Panc1 (cell line): ENCODE measurements around the gene TPR. TPM values are rescaled to one million over a fixed set of nuclear protein-coding genes. Genes with fewer than 3 reads are reported as not detected.

Experiments used
- ATAC-seq: fragments of 200-7000 bp; cut with Tn5 transposase; 2 replicates; pipeline ENCODE4 v1.9.1; 2020; ENCODE audit warnings: mild to moderate bottlenecking, moderate library complexity
- BruUV-seq: library from RNA; stranded (reverse); fragments of 400-500 nt; replicated peaks from 2 replicates; lab custom pipeline; 2021; lab: Mats Ljungman, UMichigan
- CTCF ChIA-PET: fragments of 300-600 bp; sonication (Branson Sonifier 250); formaldehyde crosslinking; loops from one replicate; lab custom pipeline; 2022; ENCODE audit warnings: antibody characterized with exemption; lab: Charles Lee
- POLR2A ChIA-PET: fragments of 300-600 bp; sonication (Branson Sonifier 250); formaldehyde crosslinking; loops from one replicate; lab custom pipeline; 2022; ENCODE audit warnings: antibody characterized with exemption; lab: Charles Lee
- DNase-seq: peaks from one replicate; pipeline ENCODE4 v3.0.0-alpha.2; 2010; ENCODE audit warnings: low read depth, low spot score
- H3K27ac ChIP-seq: 2 replicates; pipeline ENCODE4 v1.5.1; 2011; ENCODE audit warnings: mild to moderate bottlenecking, low read length, inconsistent platforms
- H3K27me3 ChIP-seq: fragments of 200-500 bp; sonication (Bioruptor generic); 2 replicates; pipeline ENCODE4 v1.6.0; 2014; ENCODE audit warnings: low read length, inconsistent platforms; ENCODE audit not compliant: control insufficient read depth, insufficient read depth
- H3K36me3 ChIP-seq: fragments of 200-500 bp; sonication (Bioruptor generic); 2 replicates; pipeline ENCODE4 v1.5.1; 2014; ENCODE audit warnings: inconsistent platforms, mild to moderate bottlenecking, low read length, moderate library complexity; ENCODE audit not compliant: control insufficient read depth, insufficient read depth
- H3K4me1 ChIP-seq: 2 replicates; pipeline ENCODE4 v1.5.1; 2011; ENCODE audit warnings: inconsistent platforms, mild to moderate bottlenecking, low read length, moderate library complexity; ENCODE audit not compliant: control insufficient read depth, insufficient read depth
- H3K4me3 ChIP-seq, 2 experiments: 2 replicates each; pipeline ENCODE4 v1.5.1; 2011 to 2012; ENCODE audit warnings: low read depth in 2 of 2, low read length in 2 of 2, mild to moderate bottlenecking in 2 of 2, inconsistent platforms in 1 of 2, moderate library complexity in 1 of 2
- H3K9me3 ChIP-seq: fragments of 200-500 bp; sonication (Bioruptor generic); 2 replicates; pipeline ENCODE4 v1.5.1; 2014; ENCODE audit warnings: low read depth, mild to moderate bottlenecking, inconsistent platforms, low read length, moderate library complexity; ENCODE audit not compliant: control insufficient read depth, insufficient read depth
- CTCF ChIP-seq: fragments of 450-650 bp; IDR thresholded peaks from 2 replicates; pipeline ENCODE4 v1.5.1; 2017; ENCODE audit warnings: mild to moderate bottlenecking
- POLR2AphosphoS5 ChIP-seq: IDR thresholded peaks from 2 replicates; pipeline ENCODE4 v1.6.1; 2012; ENCODE audit warnings: mild to moderate bottlenecking, low read depth, low read length, moderate library complexity
- REST ChIP-seq, 2 experiments: IDR thresholded peaks; 2 replicates each; pipeline ENCODE4 v1.6.1; 2011 to 2012; ENCODE audit warnings: low read depth in 2 of 2, control low read depth in 1 of 2, low read length in 1 of 2, mild to moderate bottlenecking in 1 of 2, moderate library complexity in 1 of 2; ENCODE audit not compliant: insufficient read depth in 1 of 2
- SIN3A ChIP-seq: IDR thresholded peaks from 2 replicates; pipeline ENCODE4 v1.6.1; 2012; ENCODE audit warnings: low read depth, mild to moderate bottlenecking, low read length, moderate library complexity, borderline replicate concordance; ENCODE audit not compliant: insufficient read depth
- TCF7L2 ChIP-seq: IDR thresholded peaks from 2 replicates; pipeline ENCODE4 v1.6.1; 2011; ENCODE audit warnings: mild to moderate bottlenecking, low read depth, low read length, inconsistent platforms
- in situ Hi-C: cut with HindIII; loops from 2 replicates; pipeline ENCODE4 v1.10.0; 2016; ENCODE audit warnings: low sequenced_read_pairs, low pct_unique_long_range_greater_than_20kb
- intact Hi-C: fragments of 100-400 bp; cut with micrococcal nuclease; formaldehyde crosslinking; loops from one replicate; pipeline ENCODE4 v1.10.0; 2022; ENCODE audit not compliant: unreplicated experiment
- total RNA-seq: library from RNA; stranded (reverse); gene quantifications from one replicate; pipeline ENCODE4 v1.2.1, GENCODE V29; 2021; ENCODE audit not compliant: unreplicated experiment

The TPR gene
- total RNA-seq, 1 experiment from 2014 or later, result 115 TPM

- no peak for ATAC-seq
- no peaks in the 10 kb centered on the region for H3K4me1 ChIP-seq
- no peaks in the 10 kb centered on the region; the same call in 1 of the 2 replicates for H3K27me3 ChIP-seq
- H3K27ac ChIP-seq, result no peak overlapping the region
- H3K9me3 ChIP-seq, result no peaks in the 10 kb centered on the region
- intact Hi-C loops (no loop called here), in situ Hi-C loops (no loop called here)
- H3K4me3 ChIP-seq, result no peak overlapping the region
- TF ChIP-seq REST (IDR thresholded peaks at IDR 0.05; ENCODE audit: insufficient read depth in 1 of 2, low read depth in 2 of 2, low read length in 1 of 2) (no peak), SIN3A (no peak), TCF7L2 (no peak), POLR2AphosphoS5 (no peak), CTCF (no peak)
- POLR2A ChIA-PET, result no interaction called here
- no peaks in the 10 kb centered on the region for H3K36me3 ChIP-seq
- BruUV-seq, result no TSS peak
- DNase-seq, result no peak
- CTCF ChIA-PET, result no interaction called here
Measured at GRCh38 chr1:186283374-186283773, 91.7 kb downstream of the TPR start.

- H3K36me3 ChIP-seq, result no peaks in the 10 kb centered on the region
- no peaks in the 10 kb centered on the region; the same call in 1 of the 2 replicates for H3K27me3 ChIP-seq
- DNase-seq (no peak), ATAC-seq (no peak)
- no peaks in the 10 kb centered on the region for H3K4me1 ChIP-seq
- H3K27ac ChIP-seq, result no peak overlapping the region
- intact Hi-C loops (no loop called here), in situ Hi-C loops (no loop called here)
- POLR2A ChIA-PET, result no interaction called here
- H3K4me3 ChIP-seq, result no peak overlapping the region
- CTCF ChIA-PET, result no interaction called here
- BruUV-seq, result no TSS peak
- H3K9me3 ChIP-seq, result no peaks in the 10 kb centered on the region
- no peak for TF ChIP-seq POLR2AphosphoS5
- no peak for TF ChIP-seq SIN3A
- TF ChIP-seq REST (IDR thresholded peaks at IDR 0.05; ENCODE audit: insufficient read depth in 1 of 2, low read depth in 2 of 2, low read length in 1 of 2), result no peak
- TF ChIP-seq TCF7L2, result no peak
- TF ChIP-seq CTCF, result no peak
Measured at GRCh38 chr1:186282466-186282865, 92.6 kb downstream of the TPR start.
